Measurements from ENCODE around the gene DCAF11. TPM values are rescaled to one million over a fixed set of nuclear protein-coding genes. Genes with fewer than 3 reads are reported as not detected.
A peak's percentile ranks its signal among the peaks of the same experiment; 100 is the strongest.

Gene DCAF11
- total and polyA plus RNA-seq, 2 of the 13 experiments (the other 11 are each of a cell fraction or from before 2014, with no cell fraction given) = 150 to 257 TPM

DNA sequence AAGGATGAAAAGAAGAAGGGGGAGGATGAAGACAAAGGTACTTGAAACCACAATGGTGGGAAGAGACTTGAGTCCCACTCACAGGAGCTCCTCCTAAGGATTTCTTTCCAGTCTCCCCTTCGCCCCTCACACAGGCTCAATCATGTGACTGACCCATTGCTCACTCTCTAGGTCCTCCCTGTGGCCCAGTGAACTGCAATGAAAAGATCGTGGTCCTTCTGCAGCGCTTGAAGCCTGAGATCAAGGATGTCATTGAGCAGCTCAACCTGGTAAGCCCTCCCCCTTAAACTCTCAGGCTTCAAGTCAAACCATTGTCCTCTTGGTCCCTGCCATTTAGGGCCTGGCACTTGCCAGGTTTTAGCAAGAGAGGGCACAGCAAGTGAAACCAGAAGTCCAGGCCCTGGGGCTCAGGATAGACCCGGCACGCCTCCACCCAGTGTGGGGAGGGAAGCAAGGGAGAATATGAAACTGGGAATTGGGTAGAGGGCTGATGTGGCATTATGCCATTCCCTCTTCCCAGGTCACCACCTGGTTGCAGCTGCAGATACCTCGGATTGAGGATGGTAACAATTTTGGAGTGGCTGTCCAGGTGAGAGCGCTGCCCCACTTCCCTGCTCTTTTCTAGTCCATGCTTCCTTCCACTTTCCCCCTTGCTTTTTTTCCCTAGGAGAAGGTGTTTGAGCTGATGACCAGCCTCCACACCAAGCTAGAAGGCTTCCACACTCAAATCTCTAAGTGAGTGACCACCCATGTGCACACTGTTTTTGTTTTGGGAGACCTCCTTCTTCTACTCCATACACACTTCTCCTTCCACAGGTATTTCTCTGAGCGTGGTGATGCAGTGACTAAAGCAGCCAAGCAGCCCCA is 23.2 kb downstream of the DCAF11 start (continued):
- TF ChIP-seq, protein P1, sequence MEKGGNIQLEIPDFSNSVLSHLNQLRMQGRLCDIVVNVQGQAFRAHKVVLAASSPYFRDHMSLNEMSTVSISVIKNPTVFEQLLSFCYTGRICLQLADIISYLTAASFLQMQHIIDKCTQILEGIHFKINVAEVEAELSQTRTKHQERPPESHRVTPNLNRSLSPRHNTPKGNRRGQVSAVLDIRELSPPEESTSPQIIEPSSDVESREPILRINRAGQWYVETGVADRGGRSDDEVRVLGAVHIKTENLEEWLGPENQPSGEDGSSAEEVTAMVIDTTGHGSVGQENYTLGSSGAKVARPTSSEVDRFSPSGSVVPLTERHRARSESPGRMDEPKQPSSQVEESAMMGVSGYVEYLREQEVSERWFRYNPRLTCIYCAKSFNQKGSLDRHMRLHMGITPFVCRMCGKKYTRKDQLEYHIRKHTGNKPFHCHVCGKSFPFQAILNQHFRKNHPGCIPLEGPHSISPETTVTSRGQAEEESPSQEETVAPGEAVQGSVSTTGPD (CRISPR knock-in tag; IDR thresholded peaks at IDR 0.05) = no peak
- TF ChIP-seq KDM4B (CRISPR knock-in tag; IDR thresholded peaks at IDR 0.05) (no peak), CBFB (CRISPR knock-in tag; IDR thresholded peaks at IDR 0.05) (no peak), ISL2 (CRISPR knock-in tag; IDR thresholded peaks at IDR 0.05) (no peak), LCORL (IDR thresholded peaks at IDR 0.05) (no peak), LCORL (CRISPR knock-in tag; IDR thresholded peaks at IDR 0.05) (no peak), ZKSCAN5 (CRISPR knock-in tag; IDR thresholded peaks at IDR 0.05) (no peak), GMEB2 (CRISPR knock-in tag; IDR thresholded peaks at IDR 0.05; ENCODE audit: low read depth) (no peak), MIER3 (CRISPR knock-in tag; IDR thresholded peaks at IDR 0.05; ENCODE audit: borderline replicate concordance) (no peak), ADNP (CRISPR knock-in tag; IDR thresholded peaks at IDR 0.05) (no peak), AKAP8 (CRISPR knock-in tag; IDR thresholded peaks at IDR 0.05) (peak; percentile 77), JUND (CRISPR knock-in tag; IDR thresholded peaks at IDR 0.05) (no peak), AGO2 (optimal IDR thresholded peaks at IDR 0.05; ENCODE audit: low read depth, low read length) (peak; percentile 71), MAZ (IDR thresholded peaks at IDR 0.05; ENCODE audit: borderline replicate concordance, low read depth, low read length) (no peak), MAZ (CRISPR knock-in tag; IDR thresholded peaks at IDR 0.05; ENCODE audit: low read depth) (no peak), RORA (CRISPR knock-in tag; IDR thresholded peaks at IDR 0.05) (no peak), SETDB1 (CRISPR knock-in tag; IDR thresholded peaks at IDR 0.05; ENCODE audit: borderline replicate concordance) (no peak), FOXK2 (IDR thresholded peaks at IDR 0.05) (no peak), ZNF546 (CRISPR knock-in tag; conservative IDR thresholded peaks at IDR 0.05) (0 out of 2 replicates have a peak, but pooled peaks have one; percentile 41), ZMYM4 (CRISPR knock-in tag; IDR thresholded peaks at IDR 0.05) (no peak), MLLT10 (CRISPR knock-in tag; IDR thresholded peaks at IDR 0.05) (no peak)
- TF ChIP-seq, protein P2, sequence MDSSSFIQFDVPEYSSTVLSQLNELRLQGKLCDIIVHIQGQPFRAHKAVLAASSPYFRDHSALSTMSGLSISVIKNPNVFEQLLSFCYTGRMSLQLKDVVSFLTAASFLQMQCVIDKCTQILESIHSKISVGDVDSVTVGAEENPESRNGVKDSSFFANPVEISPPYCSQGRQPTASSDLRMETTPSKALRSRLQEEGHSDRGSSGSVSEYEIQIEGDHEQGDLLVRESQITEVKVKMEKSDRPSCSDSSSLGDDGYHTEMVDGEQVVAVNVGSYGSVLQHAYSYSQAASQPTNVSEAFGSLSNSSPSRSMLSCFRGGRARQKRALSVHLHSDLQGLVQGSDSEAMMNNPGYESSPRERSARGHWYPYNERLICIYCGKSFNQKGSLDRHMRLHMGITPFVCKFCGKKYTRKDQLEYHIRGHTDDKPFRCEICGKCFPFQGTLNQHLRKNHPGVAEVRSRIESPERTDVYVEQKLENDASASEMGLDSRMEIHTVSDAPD (CRISPR knock-in tag; IDR thresholded peaks at IDR 0.05) = no peak
- TF ChIP-seq, protein P3, sequence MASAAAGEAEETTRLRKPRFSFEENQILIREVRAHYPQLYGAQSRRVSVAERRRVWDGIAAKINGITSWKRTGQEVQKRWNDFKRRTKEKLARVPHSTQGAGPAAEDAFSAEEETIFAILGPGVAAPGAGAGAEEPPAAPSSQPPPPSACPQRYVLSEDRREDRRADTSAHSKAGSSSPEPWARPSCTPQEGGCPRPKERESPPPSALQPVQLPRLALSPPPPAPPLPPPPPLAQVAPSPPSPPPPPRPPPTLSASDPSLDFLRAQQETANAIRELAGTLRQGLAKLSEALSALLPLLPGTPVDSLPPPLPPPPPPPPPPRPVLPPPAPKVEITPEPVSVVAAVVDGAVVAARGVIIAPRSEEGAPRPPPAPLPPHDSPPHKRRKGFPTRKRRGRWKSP (CRISPR knock-in tag; IDR thresholded peaks at IDR 0.05) = no peak
